Esophagus (tissue), 2 donors: ENCODE data around the gene COA7. TPM values are rescaled to one million over a fixed set of nuclear protein-coding genes. Genes with fewer than 3 reads are reported as not detected.

Experiments used
- H3K27ac ChIP-seq, 2 donors: one replicate each; pipeline ENCODE4 v1.5.1; 2013; ENCODE audit warnings: low read depth in 2 of 2, mild to moderate bottlenecking in 2 of 2, inconsistent platforms in 1 of 2, low read length in 1 of 2, moderate library complexity in 1 of 2
- H3K27me3 ChIP-seq, 2 donors: one replicate each; pipeline ENCODE4 v1.6.1; 2013; ENCODE audit warnings: low read length in 2 of 2, control low read depth in 1 of 2, mild to moderate bottlenecking in 1 of 2; ENCODE audit not compliant: insufficient read depth in 2 of 2, control insufficient read depth in 1 of 2
- H3K36me3 ChIP-seq, 2 donors: one replicate each; pipeline ENCODE4 v1.6.1; 2013; ENCODE audit warnings: low read length in 1 of 2; ENCODE audit not compliant: control insufficient read depth in 2 of 2, insufficient read depth in 2 of 2
- H3K4me1 ChIP-seq, 2 donors: one replicate each; pipeline ENCODE4 v1.6.1; 2013; ENCODE audit warnings: low read length in 1 of 2; ENCODE audit not compliant: control insufficient read depth in 2 of 2, insufficient read depth in 2 of 2
- H3K4me3 ChIP-seq, 2 donors: one replicate each; pipeline ENCODE4 v1.5.1; 2013; ENCODE audit warnings: low read length in 2 of 2, mild to moderate bottlenecking in 2 of 2, low read depth in 1 of 2, moderate library complexity in 1 of 2
- H3K9me3 ChIP-seq, 2 donors: one replicate each; pipeline ENCODE4 v1.6.1; 2013; ENCODE audit warnings: mild to moderate bottlenecking in 2 of 2, low read depth in 1 of 2, low read length in 1 of 2, moderate library complexity in 1 of 2; ENCODE audit not compliant: control insufficient read depth in 2 of 2, insufficient read depth in 1 of 2
- WGBS, 2 donors: extraction: QIAGEN DNeasy Blood & Tissue Kit; methylation state at CpG; one replicate each; pipeline ENCODE4 v1.1.7; 2013; 5-methylcytosine and 5-hydroxymethylcytosine counted together
- polyA plus RNA-seq, 2 donors: library from polyadenylated mRNA; stranded (reverse); fragments of 200-250 nt; gene quantifications; one replicate each; pipeline ENCODE4 v1.2.3, GENCODE V29; 2013
- donor health status: healthy with polysubstance abuse.
- donor health status: Bipolar disorder and iron deficiency.

The COA7 gene
- polyA plus RNA-seq, 2 donors = 4.0 to 8.3 TPM

DNA sequence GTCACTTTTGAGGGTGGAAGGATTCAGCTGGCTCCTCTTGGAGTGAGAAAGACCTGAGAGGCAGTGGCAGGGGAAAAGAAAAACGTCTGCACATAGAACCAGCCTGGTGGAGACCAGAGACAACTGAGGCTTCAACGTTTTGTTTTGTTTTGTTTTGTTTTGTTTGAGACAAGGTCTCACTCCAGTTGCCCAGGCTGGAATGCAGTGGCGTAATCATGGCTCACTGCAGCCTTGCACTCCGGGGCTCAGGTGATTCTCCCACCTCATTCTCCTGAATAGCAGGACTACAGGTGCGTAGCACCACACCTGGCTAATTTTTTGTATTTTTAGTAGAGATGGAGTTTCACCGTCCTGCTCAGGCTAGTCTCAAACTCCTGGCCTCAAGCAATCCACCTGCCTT lies 52.9 kb downstream of the COA7 start:
- Histone ChIP-seq H3K4me1 (no peaks in the 10 kb centered on the region), H3K9me3 (no peaks in the 10 kb centered on the region), H3K27ac (no peak overlapping the region), H3K27me3 (no peaks in the 10 kb centered on the region), H3K36me3 (no peaks in the 10 kb centered on the region), H3K4me3 (no peak overlapping the region)
- WGBS, 2 donors = 68 to 71% methylated on average over 6 of the region's 6 CpGs

DNA sequence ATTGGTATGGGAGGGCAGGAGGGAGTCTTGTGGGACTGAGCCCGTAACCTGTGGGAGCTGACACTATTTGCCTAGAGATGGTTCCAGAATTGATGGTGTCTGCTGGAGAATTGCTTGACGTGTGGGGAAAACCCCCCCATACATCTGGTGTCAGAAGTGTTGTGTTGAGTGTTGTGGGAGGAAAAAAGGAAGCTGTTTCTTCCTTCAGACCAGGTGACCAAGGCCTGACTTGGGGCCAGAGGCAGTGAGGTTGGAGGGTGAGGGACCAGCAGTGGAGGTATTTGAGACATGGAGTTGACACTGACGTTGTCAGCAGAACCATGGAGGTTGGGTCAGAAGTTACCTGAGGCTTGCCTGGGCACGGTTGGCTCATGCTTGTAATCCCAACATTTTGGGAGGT lies 56.8 kb downstream of the COA7 start:
- H3K27ac ChIP-seq = no peak overlapping the region
- H3K36me3 ChIP-seq = no peaks in the 10 kb centered on the region
- no peaks in the 10 kb centered on the region for H3K4me1 ChIP-seq
- H3K27me3 ChIP-seq = no peaks in the 10 kb centered on the region
- WGBS, 2 donors = 85 to 86% methylated on average over 4 of the region's 4 CpGs
- no peak overlapping the region for H3K4me3 ChIP-seq
- H3K9me3 ChIP-seq = no peaks in the 10 kb centered on the region

DNA sequence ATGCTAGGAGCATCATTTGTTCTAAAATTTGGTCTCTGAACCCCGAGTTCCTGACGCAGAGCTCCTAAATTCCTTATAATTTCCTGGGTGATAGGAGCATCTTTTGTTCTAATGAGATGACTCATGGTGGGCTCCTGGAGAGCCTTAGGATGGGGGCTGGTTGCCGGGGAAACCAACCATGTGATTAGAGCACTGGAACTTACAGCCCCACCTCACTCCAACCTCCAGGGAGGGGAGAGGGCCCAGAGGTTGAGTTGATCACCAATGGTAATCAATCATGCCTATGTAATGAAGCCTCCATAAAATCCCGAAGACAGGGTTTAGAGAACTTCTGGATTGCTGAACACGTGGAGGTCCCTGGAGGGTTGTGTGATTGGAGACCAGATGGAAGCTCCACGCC lies 57.5 kb downstream of the COA7 start:
- 90 to 92% methylated on average over 6 of the region's 6 CpGs for WGBS, 2 donors
- H3K27ac ChIP-seq = no peak overlapping the region
- H3K9me3 ChIP-seq = no peaks in the 10 kb centered on the region
- H3K4me3 ChIP-seq = no peak overlapping the region
- H3K4me1 ChIP-seq = no peaks in the 10 kb centered on the region
- H3K27me3 ChIP-seq = no peaks in the 10 kb centered on the region
- no peaks in the 10 kb centered on the region for H3K36me3 ChIP-seq

DNA sequence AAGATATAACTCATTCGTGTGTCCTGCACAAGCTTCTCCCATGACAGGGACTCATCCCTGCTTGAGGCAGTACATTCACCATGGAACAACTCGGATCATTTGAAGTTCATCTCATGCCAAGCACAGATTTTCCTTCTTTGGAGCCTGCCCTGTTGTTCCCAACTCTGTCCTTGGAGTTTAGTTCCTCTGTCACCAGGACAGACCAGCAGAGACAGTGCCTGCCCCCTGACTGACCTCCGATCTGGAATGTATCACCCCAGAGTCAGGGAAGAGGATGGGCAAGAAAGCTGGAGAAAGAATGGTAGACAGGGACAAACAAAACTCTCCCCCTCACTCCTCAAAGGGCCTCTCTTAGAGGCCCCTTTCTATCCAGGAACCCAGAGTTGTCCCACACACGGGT lies 60.2 kb downstream of the COA7 start:
- Histone ChIP-seq H3K36me3 (no peaks in the 10 kb centered on the region), H3K9me3 (no peaks in the 10 kb centered on the region), H3K4me3 (no peak overlapping the region), H3K4me1 (peaks cover 4% of the 10 kb centered on the region in 2 donors), H3K27me3 (peaks cover 0 to 6% of the 10 kb centered on the region in 2 donors), H3K27ac (peak overlapping the region in 1 of 2 donors; percentile 29)
- WGBS, 2 donors = 66 to 84% methylated on average over 4 of the region's 4 CpGs

DNA sequence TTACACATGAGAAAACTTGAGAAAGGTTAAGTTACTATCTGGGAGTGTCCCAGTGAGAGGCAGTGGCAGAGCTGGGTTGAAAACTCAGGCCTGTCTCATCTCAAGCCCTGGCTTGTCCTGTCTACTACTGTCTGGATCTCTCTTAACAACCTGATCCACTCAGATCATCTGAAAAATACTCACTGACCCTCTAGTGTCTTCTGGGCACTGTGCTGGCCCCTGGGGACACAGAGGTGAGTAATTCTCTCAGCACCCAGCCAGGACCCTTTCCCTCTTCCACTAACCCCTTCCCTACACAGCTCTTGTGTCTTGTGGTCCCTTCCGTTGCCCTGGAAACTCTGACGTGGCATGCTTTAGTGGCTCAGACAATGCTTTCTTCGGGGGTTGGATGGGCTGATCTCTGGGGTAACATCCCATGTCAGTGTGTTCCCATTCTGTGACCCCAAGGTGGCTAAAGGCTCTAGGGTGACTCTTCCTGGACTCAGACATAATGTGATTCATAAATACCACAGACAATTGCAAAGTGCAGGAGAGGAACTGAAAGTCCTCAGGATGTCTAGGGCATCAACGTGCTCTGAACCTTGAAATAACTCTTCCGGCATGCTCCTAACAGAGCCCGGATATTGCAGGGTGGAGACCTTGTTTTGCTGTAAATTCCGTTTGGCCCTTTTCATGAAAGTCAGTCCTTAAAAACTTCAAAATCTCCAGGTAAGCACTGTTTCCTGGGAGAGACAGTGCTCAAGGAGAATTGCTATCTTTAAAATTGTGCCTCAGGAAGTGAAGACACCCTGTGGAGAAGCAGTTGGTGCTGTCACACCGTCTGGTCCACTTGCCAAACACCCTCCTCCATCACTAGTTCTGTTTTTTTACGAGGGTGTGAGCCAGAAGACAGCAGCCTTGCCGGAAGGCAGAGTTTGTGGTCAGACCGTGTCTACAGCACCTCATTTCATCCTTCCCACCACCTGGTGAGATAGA lies 61.1 kb downstream of the COA7 start:
- H3K4me1 ChIP-seq = peaks cover 6 to 8% of the 10 kb centered on the region in 2 donors
- no peak overlapping the region for H3K4me3 ChIP-seq
- peak overlapping the region; percentile 50 to 51 for H3K27ac ChIP-seq
- 57 to 63% methylated on average over 11 of the region's 11 CpGs for WGBS, 2 donors
- H3K9me3 ChIP-seq = no peaks in the 10 kb centered on the region
- peaks cover 0 to 14% of the 10 kb centered on the region in 2 donors for H3K27me3 ChIP-seq
- H3K36me3 ChIP-seq = no peaks in the 10 kb centered on the region

DNA sequence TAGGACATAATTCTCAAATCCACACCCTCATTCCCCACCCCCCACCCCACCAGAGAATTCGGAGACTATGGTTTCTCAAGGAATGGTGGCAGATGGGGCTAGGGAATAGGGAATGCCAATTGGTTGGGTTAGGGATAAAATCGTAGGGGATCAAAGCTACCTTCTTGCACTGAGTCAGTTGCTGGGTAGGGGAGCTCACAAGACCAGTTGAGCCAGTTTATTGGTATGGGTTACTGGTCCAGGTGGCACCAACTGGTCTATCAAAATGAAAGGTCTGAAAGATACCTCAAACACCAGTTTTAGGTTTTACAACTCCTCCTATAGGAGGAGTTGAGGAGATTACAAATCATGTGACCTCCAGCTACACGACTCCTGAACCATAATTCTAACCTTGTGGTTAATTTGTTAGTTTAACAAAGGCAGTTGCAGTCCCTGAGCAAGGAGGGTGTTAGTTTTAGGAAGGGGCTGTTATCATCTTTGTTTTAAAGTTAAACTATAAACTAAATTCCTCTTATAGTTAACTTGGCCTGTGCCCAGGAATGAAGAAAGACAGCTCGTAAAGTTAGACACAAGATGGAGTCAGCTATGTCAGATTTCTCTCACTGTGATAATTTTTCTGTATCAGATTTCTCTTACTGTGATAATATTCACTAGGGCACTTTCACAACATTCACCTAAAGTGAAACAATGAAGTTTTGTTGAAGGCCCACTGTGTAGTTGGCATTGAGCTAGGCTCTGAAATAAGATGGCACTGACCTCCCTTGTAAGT lies 62.6 kb downstream of the COA7 start:
- Histone ChIP-seq H3K27ac (no peak overlapping the region), H3K36me3 (no peaks in the 10 kb centered on the region), H3K4me3 (no peak overlapping the region), H3K9me3 (no peaks in the 10 kb centered on the region), H3K4me1 (peaks cover 6 to 8% of the 10 kb centered on the region in 2 donors), H3K27me3 (peaks cover 0 to 14% of the 10 kb centered on the region in 2 donors)
- 59 to 77% methylated on average over 4 of the region's 4 CpGs for WGBS, 2 donors

Other genes with a start within 250 kb of the COA7 start
- 10 to 100 TPM; 14.5 to 15.4 TPM for gene TUT4, start 145.3 kb downstream of the COA7 start, polyA plus RNA-seq
- gene GPX7, start 96.0 kb downstream of the COA7 start, polyA plus RNA-seq = 1 to 10 TPM; 2.4 to 3.8 TPM
- under 1 TPM; 0.16 to 0.20 TPM for gene SHISAL2A, start 65.2 kb downstream of the COA7 start, polyA plus RNA-seq
- 1 to 10 TPM; 3.4 TPM for gene ZYG11B, start 28.1 kb upstream of the COA7 start, polyA plus RNA-seq
- under 1 TPM; 0.51 to 0.79 TPM for gene ZYG11A, start 144.4 kb upstream of the COA7 start, polyA plus RNA-seq
- gene ECHDC2, start 223.4 kb upstream of the COA7 start, polyA plus RNA-seq = 100 to 1,000 TPM; 129 to 205 TPM
- gene SCP2, start 228.9 kb upstream of the COA7 start, polyA plus RNA-seq = 100 to 1,000 TPM; 112 to 158 TPM